Psoas muscle (tissue), 8 donors: ENCODE results near the gene RXFP1. TPM values are rescaled to one million over a fixed set of nuclear protein-coding genes. Genes with fewer than 3 reads are reported as not detected.

Experiments
- ATAC-seq, 4 donors: fragments of 200-7000 bp; cut with Tn5 transposase; one replicate each; pipeline ENCODE4 v1.9.1; 2020; ENCODE audit warnings: moderate library complexity in 3 of 4, mild to moderate bottlenecking in 2 of 4
- DNase-seq, 2 donors: peaks; one replicate each; pipeline ENCODE4 v3.0.0-alpha.2; 2020
- H3K27ac ChIP-seq: fragments of 200-600 bp; one replicate; pipeline ENCODE4 v1.8.0; 2022
- H3K27me3 ChIP-seq, 3 donors: fragments of 200-600 bp in 1 of 3; one replicate each; pipeline versions ENCODE4 v1.6.1 to v1.8.0; 2013 to 2022; ENCODE audit warnings: low read length in 2 of 3, mild to moderate bottlenecking in 2 of 3, moderate library complexity in 1 of 3; ENCODE audit not compliant: insufficient read depth in 3 of 3
- H3K36me3 ChIP-seq, 2 donors: fragments of 200-600 bp in 1 of 2; one replicate each; pipeline versions ENCODE4 v1.6.1 to v1.8.0; 2013 to 2022; ENCODE audit warnings: low read depth in 1 of 2, mild to moderate bottlenecking in 1 of 2, moderate library complexity in 1 of 2; ENCODE audit not compliant: insufficient read depth in 1 of 2
- H3K4me1 ChIP-seq: fragments of 200-600 bp; one replicate; pipeline ENCODE4 v1.8.0; 2022
- H3K4me3 ChIP-seq: fragments of 200-600 bp; one replicate; pipeline ENCODE4 v1.8.0; 2022; ENCODE audit warnings: mild to moderate bottlenecking
- H3K9me3 ChIP-seq: fragments of 200-600 bp; one replicate; pipeline ENCODE4 v1.8.0; 2022
- WGBS, 3 donors: extraction: QIAGEN DNeasy Blood & Tissue Kit; methylation state at CpG; one replicate each; pipeline versions ENCODE4 v1.1.6 to v1.1.7; 2013; 5-methylcytosine and 5-hydroxymethylcytosine counted together
- intact Hi-C, 2 donors: fragments of 100-400 bp; cut with DNase I; formaldehyde crosslinking; loops; one replicate each; pipeline versions ENCODE4 v1.11.0 to v1.14.2; 2022
- long read RNA-seq, 2 donors: library from polyadenylated mRNA; unstranded; transcript quantifications; one replicate each; pipeline ENCODE4 v2.0.0, GENCODE V29; 2021
- polyA plus RNA-seq, 3 donors: library from polyadenylated mRNA; stranded (reverse); fragments of 200-250 nt; gene quantifications; one replicate each; pipeline ENCODE4 v1.2.3, GENCODE V29; 2013
- total RNA-seq, 4 donors: library from RNA; stranded (reverse); fragmentation: NEBNext Ultra II Directional in 2 of 4; extraction: Animal tissue kit (Norgen Biotek cat#: 25700) in 2 of 4; gene quantifications; one replicate each; pipeline versions ENCODE4 v1.2.1 to v1.2.4, GENCODE V29; 2021 to 2023
- TF ChIP-seq, protein P1 (sequence below): fragments of 200-600 bp; IDR thresholded peaks from one replicate; pipeline ENCODE4 v1.8.0; 2022; ENCODE audit warnings: antibody characterized with exemption
- donor health status: healthy with polysubstance abuse.
- donor health status: DM: no; HTN: no; CAD: no; lungs with moderate emphysema.
- donor health status: Bipolar disorder and iron deficiency.
- donor health status: healthy.
- donor health status: DM: yes; HTN: yes; CAD: no.
- donor health status: DM: no; HTN: no; CAD: no.
- donor health status: DM: no; HTN: no; CAD: no.
- donor health status: DM: yes; HTN: yes; CAD: no.

Gene RXFP1
- total RNA-seq (not detected), polyA plus RNA-seq (under 1 TPM in 1 of 3 donors, not detected in 2; 0.01 TPM)
- long read RNA-seq, donor 1, result 0 reads
- long read RNA-seq, donor 2, result 0 reads

DNA sequence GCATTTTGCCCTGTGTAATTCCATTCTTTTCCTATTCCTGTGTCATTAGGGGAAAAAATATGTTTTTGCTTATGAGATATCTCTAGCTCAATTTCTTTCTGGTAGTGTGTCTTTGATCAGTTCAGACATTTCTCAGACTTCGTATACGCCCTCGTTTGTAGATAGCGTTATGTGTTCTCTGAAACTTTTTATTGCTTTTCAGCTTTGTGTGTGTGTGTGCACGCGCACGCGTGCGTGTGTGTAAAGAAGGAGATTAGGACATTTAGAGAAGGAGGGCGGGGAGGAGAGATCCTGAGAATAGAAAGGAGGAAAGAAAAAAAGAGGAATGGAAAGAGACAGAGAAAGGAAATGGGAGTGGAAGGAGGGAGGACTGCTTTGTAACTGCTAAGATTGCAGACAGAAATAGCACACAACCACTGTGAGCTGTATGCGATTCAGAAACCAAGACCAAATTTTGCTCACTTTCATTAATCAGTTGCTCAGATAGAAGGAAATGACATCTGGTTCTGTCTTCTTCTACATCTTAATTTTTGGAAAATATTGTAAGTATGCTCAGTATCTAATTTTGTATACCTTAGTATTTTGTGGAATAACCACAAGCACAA lies at the start of gene RXFP1:
TSS of gene RXFP1 (plus strand) at position 399 of the 605 bp plus-strand sequence. CDS start at position 494, 95 bp downstream.
- TF ChIP-seq, protein P1, sequence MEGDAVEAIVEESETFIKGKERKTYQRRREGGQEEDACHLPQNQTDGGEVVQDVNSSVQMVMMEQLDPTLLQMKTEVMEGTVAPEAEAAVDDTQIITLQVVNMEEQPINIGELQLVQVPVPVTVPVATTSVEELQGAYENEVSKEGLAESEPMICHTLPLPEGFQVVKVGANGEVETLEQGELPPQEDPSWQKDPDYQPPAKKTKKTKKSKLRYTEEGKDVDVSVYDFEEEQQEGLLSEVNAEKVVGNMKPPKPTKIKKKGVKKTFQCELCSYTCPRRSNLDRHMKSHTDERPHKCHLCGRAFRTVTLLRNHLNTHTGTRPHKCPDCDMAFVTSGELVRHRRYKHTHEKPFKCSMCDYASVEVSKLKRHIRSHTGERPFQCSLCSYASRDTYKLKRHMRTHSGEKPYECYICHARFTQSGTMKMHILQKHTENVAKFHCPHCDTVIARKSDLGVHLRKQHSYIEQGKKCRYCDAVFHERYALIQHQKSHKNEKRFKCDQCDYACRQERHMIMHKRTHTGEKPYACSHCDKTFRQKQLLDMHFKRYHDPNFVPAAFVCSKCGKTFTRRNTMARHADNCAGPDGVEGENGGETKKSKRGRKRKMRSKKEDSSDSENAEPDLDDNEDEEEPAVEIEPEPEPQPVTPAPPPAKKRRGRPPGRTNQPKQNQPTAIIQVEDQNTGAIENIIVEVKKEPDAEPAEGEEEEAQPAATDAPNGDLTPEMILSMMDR, result no peak
- WGBS, 3 donors, result 59 to 70% (median 68%) methylated on average over 11 of the region's 11 CpGs

DNA sequence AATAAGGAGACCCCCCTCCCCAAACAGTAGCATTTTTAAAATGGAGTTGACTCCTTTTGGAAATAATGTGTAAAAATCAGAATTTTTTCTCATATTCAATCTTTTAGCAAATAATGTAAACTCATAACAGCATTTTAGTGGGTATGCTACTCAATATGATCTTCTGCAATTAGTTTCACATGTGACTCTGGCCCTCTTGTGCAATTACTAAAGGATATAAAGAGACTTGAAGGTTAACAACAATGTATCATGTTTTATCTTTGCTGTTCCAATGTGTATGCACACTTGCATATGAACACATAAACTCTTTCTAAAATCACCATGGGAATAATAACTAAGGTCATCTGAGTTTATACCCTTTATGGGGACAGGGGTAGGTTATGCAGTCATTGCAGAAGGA lies 39.9 kb upstream of the RXFP1 start:
- Histone ChIP-seq H3K4me1 (no peaks in the 10 kb centered on the region), H3K36me3 (no peaks in the 10 kb centered on the region), H3K4me3 (no peak overlapping the region), H3K9me3 (no peaks in the 10 kb centered on the region), H3K27ac (no peak overlapping the region), H3K27me3 (no peaks in the 10 kb centered on the region)
- intact Hi-C loops, result no loop called here
- ATAC-seq (no peak), DNase-seq (no peak)
- TF ChIP-seq, protein P1, result no peak

More for the DNA sequence above, at the start of gene RXFP1:
- ATAC-seq, result no peak
- no peak within 1 kb of the TSS for H3K4me3 ChIP-seq
- no peak within 1 kb of the TSS for H3K27ac ChIP-seq
- DNase-seq, result no peak
- H3K9me3 ChIP-seq, result no peaks in the 10 kb centered on the region
- H3K27me3 ChIP-seq, result no peaks in the 10 kb centered on the region
- H3K36me3 ChIP-seq, result no peaks in the 10 kb centered on the region
- no peaks in the 10 kb centered on the region for H3K4me1 ChIP-seq
- intact Hi-C loops, result no loop called here

DNA sequence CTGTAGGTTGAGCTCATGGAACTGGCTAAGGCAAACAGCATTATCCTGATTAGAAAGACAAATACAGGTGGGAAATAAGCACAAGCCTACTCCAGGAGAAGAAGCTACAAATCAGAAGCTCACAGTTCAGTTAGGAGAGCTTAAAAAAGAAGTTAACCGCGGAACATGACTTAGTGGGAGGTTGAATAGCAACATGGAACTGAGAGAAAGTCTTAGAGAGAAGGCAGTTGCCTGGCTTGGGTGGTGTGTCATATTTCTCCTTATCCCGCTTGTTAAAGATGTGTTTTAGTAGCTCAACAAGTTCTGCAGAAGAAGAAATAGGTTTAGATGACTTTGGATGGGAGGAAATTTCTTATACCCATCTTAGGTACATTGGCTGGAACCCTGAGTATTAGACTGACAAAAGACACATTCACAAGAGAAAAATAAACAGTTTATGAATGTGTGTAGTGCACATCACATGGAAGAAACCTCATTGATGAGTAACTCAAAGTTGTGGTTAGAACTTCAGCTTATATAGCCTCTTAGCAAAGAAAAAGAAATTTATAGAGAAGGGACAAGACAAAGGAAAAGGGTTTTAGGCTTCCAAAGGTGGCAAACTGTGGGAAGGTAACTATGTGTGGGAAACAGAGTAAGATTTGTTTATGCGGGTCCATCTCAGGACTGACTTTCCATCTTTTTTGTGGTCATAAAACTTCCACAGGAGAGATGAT lies 37.4 kb upstream of the RXFP1 start:
- DNase-seq (no peak), ATAC-seq (no peak)
- Histone ChIP-seq H3K27ac (no peak overlapping the region), H3K9me3 (no peaks in the 10 kb centered on the region), H3K4me1 (no peaks in the 10 kb centered on the region), H3K27me3 (no peaks in the 10 kb centered on the region), H3K4me3 (no peak overlapping the region), H3K36me3 (no peaks in the 10 kb centered on the region)
- intact Hi-C loops, result no loop called here
- TF ChIP-seq, protein P1, result no peak
- 67 to 92% (median 78%) methylated on average over 4 of the region's 4 CpGs for WGBS, 3 donors

DNA sequence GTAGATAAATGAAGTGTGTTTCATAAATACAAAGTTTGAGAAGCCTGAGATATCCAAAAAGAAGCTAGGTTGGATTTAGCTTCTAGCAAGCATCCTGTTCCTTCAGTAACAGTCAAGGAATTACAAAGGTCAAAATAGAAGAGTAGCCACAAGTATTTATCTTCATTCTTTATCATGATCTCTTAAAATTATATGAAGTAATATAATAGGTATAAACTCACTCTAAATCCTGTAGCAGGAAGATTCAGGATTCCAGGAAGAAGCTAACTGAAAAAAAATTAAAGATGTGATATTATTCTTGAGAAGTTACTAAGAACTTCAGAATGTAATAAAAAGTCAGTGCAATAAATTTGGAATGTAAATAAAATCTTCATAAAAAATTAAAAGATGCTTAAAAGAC lies 31.1 kb upstream of the RXFP1 start:
- Histone ChIP-seq H3K36me3 (no peaks in the 10 kb centered on the region), H3K27me3 (no peaks in the 10 kb centered on the region), H3K4me3 (no peak overlapping the region), H3K27ac (no peak overlapping the region), H3K9me3 (no peaks in the 10 kb centered on the region), H3K4me1 (no peaks in the 10 kb centered on the region)
- TF ChIP-seq, protein P1, result no peak
- no peak for ATAC-seq
- intact Hi-C loops, result loop anchor here in 1 of 2 donors (10.0 kb wide), 1 partner anchor 134 kb away; no protein-coding TSS in a partner anchor
- DNase-seq, result no peak
